SU-DHL-6 (cell line): ENCODE results near the gene AGXT2.

Experiments used
- H2AFZ ChIP-seq: fragments of 200-600 bp; sonication (generic); 2 replicates; pipeline ENCODE4 v1.6.1; 2014; ENCODE audit warnings: low read depth, mild to moderate bottlenecking, moderate library complexity, mixed read lengths, antibody characterized with exemption, low read length; ENCODE audit not compliant: severe bottlenecking
- H3F3A ChIP-seq: fragments of 200-600 bp; shearing (Covaris generic); 2 replicates; pipeline ENCODE4 v1.6.0; 2016; ENCODE audit warnings: antibody characterized with exemption, mild to moderate bottlenecking; ENCODE audit not compliant: insufficient read depth
- H3K27ac ChIP-seq: fragments of 200-600 bp; sonication (generic); 2 replicates; pipeline ENCODE4 v1.5.1; 2016; ENCODE audit warnings: low read depth, mild to moderate bottlenecking, low read length, moderate library complexity, mixed read lengths
- H3K27me3 ChIP-seq: fragments of 200-600 bp; sonication (generic), shearing (Covaris generic); 2 replicates; pipeline ENCODE4 v1.6.0; 2014; ENCODE audit warnings: mild to moderate bottlenecking, low read length
- H3K36me3 ChIP-seq: fragments of 200-600 bp; sonication (generic); 2 replicates; pipeline ENCODE4 v1.6.1; 2014; ENCODE audit warnings: mild to moderate bottlenecking, low read length, mixed read lengths
- H3K4me2 ChIP-seq: fragments of 300-600, 200-600 bp; shearing (Covaris generic), sonication (generic); 2 replicates; pipeline ENCODE4 v1.6.0; 2014; ENCODE audit warnings: low read length, low read depth, mild to moderate bottlenecking; ENCODE audit not compliant: poor library complexity, severe bottlenecking
- H3K4me3 ChIP-seq: fragments of 200-600 bp; sonication (generic); 2 replicates; pipeline ENCODE4 v1.5.1; 2014; ENCODE audit warnings: antibody characterized with exemption, low read length, mild to moderate bottlenecking, mixed read lengths; ENCODE audit not compliant: insufficient read depth, poor library complexity, severe bottlenecking
- H3K79me2 ChIP-seq: fragments of 200-600 bp; sonication (generic); 2 replicates; pipeline ENCODE4 v1.6.1; 2014; ENCODE audit warnings: mild to moderate bottlenecking, low read length, moderate library complexity; ENCODE audit not compliant: insufficient read depth
- H3K9ac ChIP-seq: fragments of 200-600 bp; sonication (generic); 2 replicates; pipeline ENCODE4 v1.7.0; 2014; ENCODE audit warnings: mild to moderate bottlenecking, low read length
- H3K9me2 ChIP-seq: fragments of 200-600 bp; sonication (generic); replicated peaks from 2 replicates; pipeline ENCODE4 v1.6.1; 2014; ENCODE audit warnings: low read length; ENCODE audit not compliant: insufficient read depth
- H3K9me3 ChIP-seq: fragments of 200-600 bp; sonication (generic); 2 replicates; pipeline ENCODE4 v1.6.1; 2014; ENCODE audit warnings: low read length, mixed read lengths; ENCODE audit not compliant: insufficient read depth
- H4K20me1 ChIP-seq: fragments of 200-600 bp; sonication (generic); 2 replicates; pipeline ENCODE4 v1.6.1; 2014; ENCODE audit warnings: low read depth, mild to moderate bottlenecking, antibody characterized with exemption, low read length, moderate library complexity, mixed read lengths
- CTCF ChIP-seq: fragments of 200-600 bp; sonication (generic); IDR thresholded peaks from one replicate; pipeline ENCODE4 v1.5.1; 2017; ENCODE audit warnings: antibody characterized with exemption, mild to moderate bottlenecking, low read length, moderate library complexity; ENCODE audit not compliant: insufficient read depth, poor library complexity, severe bottlenecking
- EZH2phosphoT487 ChIP-seq: fragments of 200-600 bp; sonication (generic), shearing (Covaris generic); conservative IDR thresholded peaks from 2 replicates; pipeline ENCODE4 v1.6.1; 2018; ENCODE audit warnings: mild to moderate bottlenecking, antibody characterized with exemption, low read length, moderate library complexity, mixed read lengths

The AGXT2 gene

GRCh38 chr5:35002459-35002858 is 45.3 kb downstream of the AGXT2 start:
- TF ChIP-seq CTCF: no peak
- TF ChIP-seq EZH2phosphoT487: no peak
- H3K9me3 ChIP-seq: no peaks in the 10 kb centered on the region
- H3K79me2 ChIP-seq: no peaks in the 10 kb centered on the region
- H4K20me1 ChIP-seq: no peaks in the 10 kb centered on the region
- H3K4me2 ChIP-seq: no peak overlapping the region
- no peak overlapping the region for H2AFZ ChIP-seq
- no peaks in the 10 kb centered on the region for H3K9me2 ChIP-seq
- H3F3A ChIP-seq: no peaks in the 10 kb centered on the region
- no peak overlapping the region for H3K27ac ChIP-seq
- no peak overlapping the region for H3K4me3 ChIP-seq
- H3K9ac ChIP-seq: no peak overlapping the region
- H3K27me3 ChIP-seq: no peaks in the 10 kb centered on the region
- H3K36me3 ChIP-seq: no peaks in the 10 kb centered on the region

GRCh38 chr5:35001842-35002241 is 45.9 kb downstream of the AGXT2 start:
- H3K4me3 ChIP-seq: no peak overlapping the region
- no peaks in the 10 kb centered on the region for H4K20me1 ChIP-seq
- H3K27me3 ChIP-seq: no peaks in the 10 kb centered on the region
- H3K27ac ChIP-seq: no peak overlapping the region
- H2AFZ ChIP-seq: no peak overlapping the region
- H3K9ac ChIP-seq: no peak overlapping the region
- no peaks in the 10 kb centered on the region for H3F3A ChIP-seq
- no peaks in the 10 kb centered on the region for H3K36me3 ChIP-seq
- TF ChIP-seq CTCF (no peak), EZH2phosphoT487 (no peak)
- H3K9me2 ChIP-seq: no peaks in the 10 kb centered on the region
- H3K9me3 ChIP-seq: no peaks in the 10 kb centered on the region
- H3K4me2 ChIP-seq: no peak overlapping the region
- H3K79me2 ChIP-seq: no peaks in the 10 kb centered on the region

- Histone ChIP-seq H3K27ac (no peak overlapping the region), H3K36me3 (no peaks in the 10 kb centered on the region), H3K4me2 (no peak overlapping the region), H3K4me3 (no peak overlapping the region), H3K79me2 (no peaks in the 10 kb centered on the region), H3K27me3 (no peaks in the 10 kb centered on the region), H3K9ac (no peak overlapping the region), H3K9me3 (no peaks in the 10 kb centered on the region), H3F3A (no peaks in the 10 kb centered on the region), H3K9me2 (no peaks in the 10 kb centered on the region), H2AFZ (no peak overlapping the region), H4K20me1 (no peaks in the 10 kb centered on the region)
- TF ChIP-seq CTCF: no peak
- no peak for TF ChIP-seq EZH2phosphoT487
Measured at GRCh38 chr5:34998058-34998789, 49.5 kb downstream of the AGXT2 start.
